GM20000 (cell line): ENCODE data around the gene SLF1.

Experiments
- DNase-seq: peaks from one replicate; pipeline ENCODE4 v3.0.0; 2012; ENCODE audit warnings: low spot score
- CTCF ChIP-seq: IDR thresholded peaks from 2 replicates; pipeline ENCODE4 v1.5.1; 2012; ENCODE audit warnings: mild to moderate bottlenecking, control low read depth; ENCODE audit errors: extremely low read depth, missing control alignments

The SLF1 gene

GRCh38 chr5:94707359-94707758 lies 88.9 kb downstream of the SLF1 start:
- TF ChIP-seq CTCF = no peak
- no peak for DNase-seq

GRCh38 chr5:94709277-94709676 lies 90.8 kb downstream of the SLF1 start:
- TF ChIP-seq CTCF = no peak

GRCh38 chr5:94711785-94712184 lies 93.3 kb downstream of the SLF1 start:
- DNase-seq = no peak
- TF ChIP-seq CTCF = no peak

More at GRCh38 chr5:94709277-94709676, 90.8 kb downstream of the SLF1 start:
- no peak for DNase-seq

GRCh38 chr5:94715768-94716167 lies 97.3 kb downstream of the SLF1 start:
- no peak for TF ChIP-seq CTCF
- DNase-seq = no peak

GRCh38 chr5:94725142-94725541 lies 106.7 kb downstream of the SLF1 start:
- TF ChIP-seq CTCF = no peak
- DNase-seq = no peak

- TF ChIP-seq CTCF = no peak
These were observed 113.0 kb downstream of the SLF1 start for GRCh38 chr5:94731471-94731870.

GRCh38 chr5:94736498-94736897 lies 118.0 kb downstream of the SLF1 start:
- DNase-seq = no peak
- no peak for TF ChIP-seq CTCF

More at GRCh38 chr5:94731471-94731870, 113.0 kb downstream of the SLF1 start:
- no peak for DNase-seq
